ENCODE data around the gene PLRG1. TPM values are rescaled to one million over a fixed set of nuclear protein-coding genes. Genes with fewer than 3 reads are reported as not detected.

Gene PLRG1
- total RNA-seq, 1 experiment from 2014 or later, result 72.5 TPM

DNA sequence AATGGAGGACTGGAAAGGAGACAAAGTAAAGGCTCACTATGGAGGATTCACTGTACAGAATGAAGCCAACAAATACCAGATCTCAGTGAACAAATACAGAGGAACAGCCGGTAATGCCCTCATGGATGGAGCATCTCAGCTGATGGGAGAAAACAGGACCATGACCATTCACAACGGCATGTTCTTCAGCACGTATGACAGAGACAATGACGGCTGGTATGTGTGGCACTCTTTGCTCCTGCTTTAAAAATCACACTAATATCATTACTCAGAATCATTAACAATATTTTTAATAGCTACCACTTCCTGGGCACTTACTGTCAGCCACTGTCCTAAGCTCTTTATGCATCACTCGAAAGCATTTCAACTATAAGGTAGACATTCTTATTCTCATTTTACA lies 19.4 kb upstream of the PLRG1 start:
- no peak overlapping the region for H3K4me3 Mint-ChIP-seq (ENCODE audit: low read depth, unreplicated experiment)
- H3K4me1 Mint-ChIP-seq (ENCODE audit: low read depth, unreplicated experiment), result no peaks in the 10 kb centered on the region
- H3K9me3 Mint-ChIP-seq (ENCODE audit: low read depth, unreplicated experiment), result no peaks in the 10 kb centered on the region
- H3K36me3 Mint-ChIP-seq (ENCODE audit: insufficient read depth, unreplicated experiment), result no peaks in the 10 kb centered on the region
- intact Hi-C loops (cut with micrococcal nuclease; ENCODE audit: unreplicated experiment), result no loop called here
- no peak overlapping the region for H3K27ac Mint-ChIP-seq (ENCODE audit: unreplicated experiment)
- DNase-seq, result no peak
- CTCF ChIA-PET, result no interaction called here
- no TSS peak for BruUV-seq (replicated peaks)
- TF ChIP-seq, protein P1, sequence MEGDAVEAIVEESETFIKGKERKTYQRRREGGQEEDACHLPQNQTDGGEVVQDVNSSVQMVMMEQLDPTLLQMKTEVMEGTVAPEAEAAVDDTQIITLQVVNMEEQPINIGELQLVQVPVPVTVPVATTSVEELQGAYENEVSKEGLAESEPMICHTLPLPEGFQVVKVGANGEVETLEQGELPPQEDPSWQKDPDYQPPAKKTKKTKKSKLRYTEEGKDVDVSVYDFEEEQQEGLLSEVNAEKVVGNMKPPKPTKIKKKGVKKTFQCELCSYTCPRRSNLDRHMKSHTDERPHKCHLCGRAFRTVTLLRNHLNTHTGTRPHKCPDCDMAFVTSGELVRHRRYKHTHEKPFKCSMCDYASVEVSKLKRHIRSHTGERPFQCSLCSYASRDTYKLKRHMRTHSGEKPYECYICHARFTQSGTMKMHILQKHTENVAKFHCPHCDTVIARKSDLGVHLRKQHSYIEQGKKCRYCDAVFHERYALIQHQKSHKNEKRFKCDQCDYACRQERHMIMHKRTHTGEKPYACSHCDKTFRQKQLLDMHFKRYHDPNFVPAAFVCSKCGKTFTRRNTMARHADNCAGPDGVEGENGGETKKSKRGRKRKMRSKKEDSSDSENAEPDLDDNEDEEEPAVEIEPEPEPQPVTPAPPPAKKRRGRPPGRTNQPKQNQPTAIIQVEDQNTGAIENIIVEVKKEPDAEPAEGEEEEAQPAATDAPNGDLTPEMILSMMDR (IDR thresholded peaks at IDR 0.05; ENCODE audit: unreplicated experiment), result no peak
- no peaks in the 10 kb centered on the region for H3K27me3 Mint-ChIP-seq (ENCODE audit: unreplicated experiment)

DNA sequence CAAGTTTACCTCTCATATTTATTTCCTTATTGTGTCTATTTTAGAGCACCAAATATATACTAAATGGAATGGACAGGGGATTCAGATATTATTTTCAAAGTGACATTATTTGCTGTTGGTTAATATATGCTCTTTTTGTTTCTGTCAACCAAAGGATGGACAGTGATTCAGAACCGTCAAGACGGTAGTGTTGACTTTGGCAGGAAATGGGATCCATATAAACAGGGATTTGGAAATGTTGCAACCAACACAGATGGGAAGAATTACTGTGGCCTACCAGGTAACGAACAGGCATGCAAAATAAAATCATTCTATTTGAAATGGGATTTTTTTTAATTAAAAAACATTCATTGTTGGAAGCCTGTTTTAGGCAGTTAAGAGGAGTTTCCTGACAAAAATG lies 18.8 kb upstream of the PLRG1 start:
- Mint-ChIP-seq H3K36me3 (ENCODE audit: insufficient read depth, unreplicated experiment) (no peaks in the 10 kb centered on the region), H3K27ac (ENCODE audit: unreplicated experiment) (no peak overlapping the region), H3K4me3 (ENCODE audit: low read depth, unreplicated experiment) (no peak overlapping the region), H3K9me3 (ENCODE audit: low read depth, unreplicated experiment) (no peaks in the 10 kb centered on the region), H3K27me3 (ENCODE audit: unreplicated experiment) (no peaks in the 10 kb centered on the region), H3K4me1 (ENCODE audit: low read depth, unreplicated experiment) (no peaks in the 10 kb centered on the region)
- CTCF ChIA-PET, result no interaction called here
- DNase-seq, result no peak
- intact Hi-C loops (cut with micrococcal nuclease; ENCODE audit: unreplicated experiment), result no loop called here
- BruUV-seq (replicated peaks), result no TSS peak
- TF ChIP-seq, protein P1 (IDR thresholded peaks at IDR 0.05; ENCODE audit: unreplicated experiment), result no peak

DNA sequence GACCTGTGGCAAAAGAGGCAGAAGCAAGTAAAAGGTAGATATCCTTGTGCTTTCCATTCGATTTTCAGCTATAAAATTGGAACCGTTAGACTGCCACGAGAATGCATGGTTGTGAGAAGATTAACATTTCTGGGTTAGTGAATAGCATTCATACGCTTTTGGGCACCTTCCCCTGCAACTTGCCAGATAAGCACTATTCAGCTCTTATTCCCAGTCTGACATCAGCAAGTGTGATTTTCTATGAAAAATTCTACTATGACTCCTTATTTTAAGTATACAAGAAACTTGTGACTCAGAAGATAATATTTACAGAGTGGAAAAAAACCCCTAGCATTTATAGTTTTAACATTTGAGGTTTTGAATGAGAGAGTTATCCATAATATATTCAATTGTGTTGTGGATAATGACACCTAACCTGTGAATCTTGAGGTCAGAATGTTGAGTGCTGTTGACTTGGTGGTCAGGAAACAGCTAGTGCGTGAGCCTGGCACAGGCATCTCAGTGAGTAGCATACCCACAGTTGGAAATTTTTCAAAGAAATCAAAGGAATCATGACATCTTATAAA lies 16.5 kb upstream of the PLRG1 start:
- Mint-ChIP-seq H3K27me3 (ENCODE audit: unreplicated experiment) (no peaks in the 10 kb centered on the region), H3K9me3 (ENCODE audit: low read depth, unreplicated experiment) (no peaks in the 10 kb centered on the region), H3K4me3 (ENCODE audit: low read depth, unreplicated experiment) (no peak overlapping the region), H3K36me3 (ENCODE audit: insufficient read depth, unreplicated experiment) (no peaks in the 10 kb centered on the region), H3K4me1 (ENCODE audit: low read depth, unreplicated experiment) (no peaks in the 10 kb centered on the region), H3K27ac (ENCODE audit: unreplicated experiment) (no peak overlapping the region)
- CTCF ChIA-PET, result no interaction called here
- no TSS peak for BruUV-seq (replicated peaks)
- DNase-seq, result no peak
- TF ChIP-seq, protein P1 (IDR thresholded peaks at IDR 0.05; ENCODE audit: unreplicated experiment), result no peak
- intact Hi-C loops (cut with micrococcal nuclease; ENCODE audit: unreplicated experiment), result no loop called here

GRCh38 chr4:154565704-154566103 lies 15.5 kb upstream of the PLRG1 start:
- BruUV-seq (replicated peaks), result no TSS peak
- TF ChIP-seq, protein P1 (IDR thresholded peaks at IDR 0.05; ENCODE audit: unreplicated experiment), result no peak
- Mint-ChIP-seq H3K36me3 (ENCODE audit: insufficient read depth, unreplicated experiment) (no peaks in the 10 kb centered on the region), H3K4me1 (ENCODE audit: low read depth, unreplicated experiment) (peaks cover 4% of the 10 kb centered on the region), H3K4me3 (ENCODE audit: low read depth, unreplicated experiment) (no peak overlapping the region), H3K9me3 (ENCODE audit: low read depth, unreplicated experiment) (no peaks in the 10 kb centered on the region), H3K27ac (ENCODE audit: unreplicated experiment) (no peak overlapping the region), H3K27me3 (ENCODE audit: unreplicated experiment) (no peaks in the 10 kb centered on the region)
- DNase-seq, result no peak
- intact Hi-C loops (cut with micrococcal nuclease; ENCODE audit: unreplicated experiment), result no loop called here
- CTCF ChIA-PET, result no interaction called here

All from Calu3 (cell line).